Measurements from ENCODE around the gene ZNF598. TPM values are rescaled to one million over a fixed set of nuclear protein-coding genes. Genes with fewer than 3 reads are reported as not detected.

ZNF598 gene
- total and polyA plus RNA-seq, 8 donors = 26.0 to 93.6 (median 50.8) TPM

DNA sequence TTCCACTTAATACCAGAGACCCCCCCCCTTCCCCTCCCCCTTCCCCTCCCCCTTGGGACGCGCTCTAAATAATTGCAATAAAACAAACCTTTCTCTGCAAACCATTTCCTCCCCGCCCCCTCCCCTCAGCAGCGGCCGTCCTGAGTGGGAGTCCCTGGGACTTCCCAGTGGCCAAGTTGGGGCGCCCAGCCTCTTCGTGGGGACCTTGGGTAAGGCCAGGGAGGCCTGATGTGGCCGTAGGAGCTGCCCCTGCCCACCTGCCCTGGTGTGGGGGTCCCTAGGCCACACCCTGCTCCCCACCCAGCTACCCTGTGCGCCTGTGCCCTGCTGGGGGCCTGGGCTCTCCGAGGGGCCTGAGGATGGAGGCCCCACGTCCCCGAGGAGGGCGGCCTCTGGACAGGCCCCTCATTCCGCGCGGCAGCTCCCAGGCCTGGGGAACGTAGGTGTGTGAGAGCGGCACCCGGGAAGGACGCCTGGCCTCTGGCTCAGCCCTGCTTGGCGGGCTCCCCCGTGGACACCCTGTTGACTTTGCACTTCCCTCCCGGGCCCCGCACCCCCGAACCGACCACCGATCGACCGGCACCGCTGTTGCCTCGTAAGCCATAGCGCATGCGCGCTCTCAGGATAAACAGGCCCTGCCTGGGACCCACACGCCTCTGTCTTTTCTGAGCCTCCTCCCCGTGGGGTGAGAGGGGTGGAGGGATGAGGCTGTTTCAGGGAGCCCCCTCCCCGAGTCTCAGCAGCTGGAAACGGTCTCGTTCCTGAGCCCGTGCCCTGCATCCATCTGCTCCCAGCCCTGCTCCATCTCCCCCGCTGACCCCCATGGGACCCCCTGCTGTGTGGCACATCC lies 29.0 kb upstream of the ZNF598 start:
- WGBS, 2 donors = 82 to 84% methylated on average over 40 to 41 of the region's 41 CpGs
- peak in 2 of 6 donors; percentile 40 to 79 for DNase-seq
- Histone ChIP-seq H3K36me3 (no peaks in the 10 kb centered on the region), H3K9me3 (no peaks in the 10 kb centered on the region), H3K4me1 (no peaks in the 10 kb centered on the region), H3K27me3 (no peaks in the 10 kb centered on the region), H3K27ac (peak overlapping the region in 3 of 4 donors; percentile 19 to 39 (median 38)), H3K4me3 (no peak overlapping the region)
- ATAC-seq = no peak
- intact Hi-C loops (cut with DNase I) = no loop called here
- TF ChIP-seq, protein P1, sequence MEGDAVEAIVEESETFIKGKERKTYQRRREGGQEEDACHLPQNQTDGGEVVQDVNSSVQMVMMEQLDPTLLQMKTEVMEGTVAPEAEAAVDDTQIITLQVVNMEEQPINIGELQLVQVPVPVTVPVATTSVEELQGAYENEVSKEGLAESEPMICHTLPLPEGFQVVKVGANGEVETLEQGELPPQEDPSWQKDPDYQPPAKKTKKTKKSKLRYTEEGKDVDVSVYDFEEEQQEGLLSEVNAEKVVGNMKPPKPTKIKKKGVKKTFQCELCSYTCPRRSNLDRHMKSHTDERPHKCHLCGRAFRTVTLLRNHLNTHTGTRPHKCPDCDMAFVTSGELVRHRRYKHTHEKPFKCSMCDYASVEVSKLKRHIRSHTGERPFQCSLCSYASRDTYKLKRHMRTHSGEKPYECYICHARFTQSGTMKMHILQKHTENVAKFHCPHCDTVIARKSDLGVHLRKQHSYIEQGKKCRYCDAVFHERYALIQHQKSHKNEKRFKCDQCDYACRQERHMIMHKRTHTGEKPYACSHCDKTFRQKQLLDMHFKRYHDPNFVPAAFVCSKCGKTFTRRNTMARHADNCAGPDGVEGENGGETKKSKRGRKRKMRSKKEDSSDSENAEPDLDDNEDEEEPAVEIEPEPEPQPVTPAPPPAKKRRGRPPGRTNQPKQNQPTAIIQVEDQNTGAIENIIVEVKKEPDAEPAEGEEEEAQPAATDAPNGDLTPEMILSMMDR (IDR thresholded peaks at IDR 0.05) = no peak
- no peak for FAIRE-seq

GRCh38 chr16:2037647-2038381 lies 28.2 kb upstream of the ZNF598 start:
- DNase-seq (peak in 2 of 6 donors; percentile 25 to 69), FAIRE-seq (no peak), ATAC-seq (no peak)
- Histone ChIP-seq H3K36me3 (no peaks in the 10 kb centered on the region), H3K4me1 (no peaks in the 10 kb centered on the region), H3K27ac (no peak overlapping the region), H3K4me3 (no peak overlapping the region), H3K9me3 (no peaks in the 10 kb centered on the region), H3K27me3 (no peaks in the 10 kb centered on the region)
- intact Hi-C loops (cut with DNase I) = no loop called here
- WGBS, 2 donors = 89 to 91% methylated on average over 29 of the region's 29 CpGs
- TF ChIP-seq, protein P1 (IDR thresholded peaks at IDR 0.05) = no peak

DNA sequence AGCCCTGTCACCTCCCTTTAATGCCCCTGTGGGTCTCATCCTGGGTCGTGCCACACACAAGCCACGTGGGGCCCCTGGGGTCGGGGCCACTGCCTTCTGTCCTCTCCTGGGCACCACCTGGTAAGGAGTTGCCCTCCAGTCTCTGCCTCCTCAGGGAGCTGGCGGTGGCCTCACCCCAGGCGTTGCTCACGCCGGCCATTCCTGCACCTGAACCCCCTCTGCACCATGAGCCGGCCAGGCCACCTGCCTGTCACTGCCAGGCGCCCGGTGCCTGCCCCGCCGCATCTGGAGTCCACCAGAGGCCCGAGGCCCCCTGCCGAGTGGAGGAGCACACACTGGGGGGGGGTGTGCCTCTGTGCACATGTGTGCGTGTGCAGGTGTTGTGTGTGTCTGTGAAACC lies 27.5 kb upstream of the ZNF598 start:
- no peaks in the 10 kb centered on the region for H3K36me3 ChIP-seq

DNA sequence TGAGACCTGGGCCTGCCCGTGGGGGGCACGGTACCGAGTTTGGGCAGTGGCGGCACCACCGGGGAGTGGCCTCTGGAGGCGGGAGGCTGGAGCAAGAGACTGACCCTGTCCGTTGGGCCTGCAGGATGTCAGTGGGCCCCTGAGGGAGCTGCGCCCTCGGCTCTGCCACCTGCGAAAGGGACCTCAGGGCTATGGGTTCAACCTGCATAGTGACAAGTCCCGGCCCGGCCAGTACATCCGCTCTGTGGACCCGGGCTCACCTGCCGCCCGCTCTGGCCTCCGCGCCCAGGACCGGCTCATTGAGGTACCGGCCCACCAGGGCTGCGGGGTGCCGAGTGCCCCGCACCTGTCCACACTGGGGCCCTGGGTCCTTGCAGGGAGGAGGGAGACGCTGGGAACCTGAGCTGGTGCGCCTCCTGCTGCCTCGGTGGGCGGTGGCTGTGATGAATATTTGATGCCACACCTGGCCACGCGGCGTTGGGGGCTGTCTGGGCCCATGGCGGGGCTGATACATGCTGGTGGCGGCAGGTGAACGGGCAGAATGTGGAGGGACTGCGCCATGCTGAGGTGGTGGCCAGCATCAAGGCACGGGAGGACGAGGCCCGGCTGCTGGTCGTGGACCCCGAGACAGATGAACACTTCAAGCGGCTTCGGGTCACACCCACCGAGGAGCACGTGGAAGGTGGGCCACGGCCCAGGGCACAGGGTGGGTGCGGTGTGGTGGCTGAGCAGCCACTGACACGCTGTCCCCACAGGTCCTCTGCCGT lies 26.8 kb upstream of the ZNF598 start:
- intact Hi-C loops (cut with DNase I) = no loop called here
- WGBS, 2 donors = 85 to 88% methylated on average over 44 to 47 of the region's 47 CpGs
- ATAC-seq = no peak
- Histone ChIP-seq H3K4me3 (no peak overlapping the region), H3K36me3 (no peaks in the 10 kb centered on the region), H3K4me1 (no peaks in the 10 kb centered on the region), H3K27me3 (no peaks in the 10 kb centered on the region), H3K27ac (peak overlapping the region; percentile 51 to 84 (median 78)), H3K9me3 (no peaks in the 10 kb centered on the region)
- TF ChIP-seq, protein P1 (IDR thresholded peaks at IDR 0.05) = no peak
- peak in 2 of 6 donors; percentile 29 to 69 for DNase-seq
- FAIRE-seq = no peak

More for the DNA sequence above, 27.5 kb upstream of the ZNF598 start:
- no peaks in the 10 kb centered on the region for H3K4me1 ChIP-seq
- no peaks in the 10 kb centered on the region for H3K9me3 ChIP-seq
- no peak overlapping the region for H3K27ac ChIP-seq
- WGBS, 2 donors = 86 to 88% methylated on average over 15 of the region's 15 CpGs
- ATAC-seq (no peak), DNase-seq (no peak), FAIRE-seq (no peak)
- no peaks in the 10 kb centered on the region for H3K27me3 ChIP-seq
- TF ChIP-seq, protein P1 (IDR thresholded peaks at IDR 0.05) = no peak
- H3K4me3 ChIP-seq = no peak overlapping the region
- intact Hi-C loops (cut with DNase I) = no loop called here
